PC-3 (cell line): ENCODE measurements around the gene SV2C. TPM values are rescaled to one million over a fixed set of nuclear protein-coding genes. Genes with fewer than 3 reads are reported as not detected.

Source experiments
- ATAC-seq: fragments of 200-7000 bp; cut with Tn5 transposase; 2 replicates; pipeline ENCODE4 v1.9.1; 2020; ENCODE audit warnings: mild to moderate bottlenecking, moderate library complexity
- BruUV-seq: library from RNA; stranded (reverse); fragments of 400-500 nt; replicated peaks from 2 replicates; lab custom pipeline; 2021; lab: Mats Ljungman, UMichigan
- CTCF ChIA-PET: fragments of 300-600 bp; sonication (Branson Sonifier 250); formaldehyde crosslinking; loops from one replicate; lab custom pipeline; 2022; ENCODE audit warnings: antibody characterized with exemption; lab: Charles Lee
- POLR2A ChIA-PET: fragments of 300-600 bp; sonication (Branson Sonifier 250); formaldehyde crosslinking; loops from one replicate; lab custom pipeline; 2022; ENCODE audit warnings: antibody characterized with exemption; ENCODE audit not compliant: unreplicated experiment; lab: Charles Lee
- DNase-seq: peaks from one replicate; pipeline ENCODE4 v3.0.0-alpha.2; 2015
- H2AFZ ChIP-seq: fragments of 300-600 bp; sonication (generic); 2 replicates; pipeline ENCODE4 v1.6.0; 2016; ENCODE audit warnings: antibody characterized with exemption, low read length
- H3F3A ChIP-seq: fragments of 300-600 bp; sonication (generic); one replicate; pipeline ENCODE4 v1.6.0; 2017; ENCODE audit warnings: antibody characterized with exemption, low read length, control low read depth, mild to moderate bottlenecking; ENCODE audit not compliant: unreplicated experiment
- H3K27ac ChIP-seq: fragments of 300-600 bp; sonication (generic); 2 replicates; pipeline ENCODE4 v1.5.1; 2016; ENCODE audit warnings: mild to moderate bottlenecking, low read length
- H3K27me3 ChIP-seq: fragments of 300-600 bp; sonication (generic); 2 replicates; pipeline ENCODE4 v1.6.1; 2016; ENCODE audit warnings: low read length, mixed read lengths
- H3K36me3 ChIP-seq: fragments of 300-600 bp; sonication (generic); 2 replicates; pipeline ENCODE4 v1.6.1; 2016; ENCODE audit warnings: low read depth, mixed run types, low read length, mixed read lengths
- H3K4me1 ChIP-seq: fragments of 300-600 bp; sonication (generic); 2 replicates; pipeline ENCODE4 v1.5.1; 2016; ENCODE audit warnings: low read length; ENCODE audit not compliant: insufficient read depth
- H3K4me2 ChIP-seq: fragments of 300-600 bp; sonication (generic); 2 replicates; pipeline ENCODE4 v1.6.0; 2016; ENCODE audit warnings: low read length
- H3K4me3 ChIP-seq: fragments of 300-600 bp; sonication (generic); 2 replicates; pipeline ENCODE4 v1.5.1; 2016; ENCODE audit warnings: mild to moderate bottlenecking, low read length, mixed read lengths
- H3K79me2 ChIP-seq: fragments of 300-600 bp; sonication (generic); 2 replicates; pipeline ENCODE4 v1.6.1; 2017; ENCODE audit warnings: low read length, mixed read lengths
- H3K9ac ChIP-seq: fragments of 300-600 bp; sonication (generic); 2 replicates; pipeline ENCODE4 v1.6.0; 2016; ENCODE audit warnings: mild to moderate bottlenecking, low read length
- H3K9me2 ChIP-seq: fragments of 300-600 bp; sonication (generic); replicated peaks from 2 replicates; pipeline ENCODE4 v1.6.1; 2016; ENCODE audit warnings: mixed run types, low read length, mixed read lengths
- H3K9me3 ChIP-seq: fragments of 300-600 bp; sonication (generic); 2 replicates; pipeline ENCODE4 v1.6.1; 2016; ENCODE audit warnings: low read length, mixed read lengths
- H4K20me1 ChIP-seq: fragments of 300-600 bp; sonication (generic); 2 replicates; pipeline ENCODE4 v1.6.1; 2016; ENCODE audit warnings: low read length, mixed read lengths
- CTCF ChIP-seq: fragments of 300-600 bp; sonication (generic); conservative IDR thresholded peaks from 2 replicates; pipeline ENCODE4 v1.5.1; 2017; ENCODE audit warnings: antibody characterized with exemption, low read depth, mild to moderate bottlenecking, low read length
- EZH2 ChIP-seq: fragments of 300-600 bp; sonication (generic); IDR thresholded peaks from one replicate; pipeline ENCODE4 v1.6.1; 2017; ENCODE audit warnings: antibody characterized with exemption, mild to moderate bottlenecking, low read length; ENCODE audit not compliant: unreplicated experiment
- EZH2phosphoT487 ChIP-seq: fragments of 300-600 bp; sonication (generic); IDR thresholded peaks from 2 replicates; pipeline ENCODE4 v1.6.1; 2018; ENCODE audit warnings: mild to moderate bottlenecking, antibody characterized with exemption, low read length, borderline replicate concordance
- intact Hi-C: fragments of 100-400 bp; cut with micrococcal nuclease; formaldehyde crosslinking; loops from 2 replicates; pipeline ENCODE4 v1.9.0; 2023
- total RNA-seq: library from RNA; depleted of rRNA; stranded (reverse); fragments of >200 nt; gene quantifications from 2 replicates; pipeline ENCODE4 v1.2.3, GENCODE V29; 2014

The SV2C gene
- total RNA-seq, 1 experiment from 2014 or later, result not detected

- Histone ChIP-seq H3K27me3 (peaks cover 58% of the 10 kb centered on the region), H3F3A (no peaks in the 10 kb centered on the region), H3K9ac (no peak overlapping the region), H3K36me3 (no peaks in the 10 kb centered on the region), H3K27ac (no peak overlapping the region), H3K9me2 (no peaks in the 10 kb centered on the region), H3K4me3 (no peak overlapping the region), H3K4me2 (no peak overlapping the region), H3K79me2 (no peaks in the 10 kb centered on the region), H3K9me3 (no peaks in the 10 kb centered on the region), H3K4me1 (no peaks in the 10 kb centered on the region), H4K20me1 (no peaks in the 10 kb centered on the region), H2AFZ (no peak overlapping the region)
- no TSS peak for BruUV-seq
- POLR2A ChIA-PET, result no interaction called here
- DNase-seq, result no peak
- no peak for TF ChIP-seq CTCF
- no peak for TF ChIP-seq EZH2
- TF ChIP-seq EZH2phosphoT487, result no peak
- CTCF ChIA-PET, result no interaction called here
- intact Hi-C loops, result no loop called here
- ATAC-seq, result no peak
These were observed 1.1 kb upstream of the SV2C start for GRCh38 chr5:76081811-76082771.

- no peaks in the 10 kb centered on the region for H3K4me1 ChIP-seq
- H3K9me3 ChIP-seq, result no peaks in the 10 kb centered on the region
- no peak for ATAC-seq
- H3K27me3 ChIP-seq, result peaks cover 58% of the 10 kb centered on the region
- POLR2A ChIA-PET, result no interaction called here
- no peaks in the 10 kb centered on the region for H3K36me3 ChIP-seq
- no peak for TF ChIP-seq CTCF
- H3K27ac ChIP-seq, result no peak overlapping the region
- no TSS peak for BruUV-seq
- no peaks in the 10 kb centered on the region for H3F3A ChIP-seq
- H4K20me1 ChIP-seq, result no peaks in the 10 kb centered on the region
- H2AFZ ChIP-seq, result no peak overlapping the region
- H3K9ac ChIP-seq, result no peak overlapping the region
- DNase-seq, result no peak
- CTCF ChIA-PET, result no interaction called here
- no peaks in the 10 kb centered on the region for H3K79me2 ChIP-seq
- peak overlapping the region; percentile 48 for H3K4me2 ChIP-seq
- 0 out of 2 replicates have a peak overlapping the region, but pooled peaks have one; percentile 27 for H3K4me3 ChIP-seq
- no peaks in the 10 kb centered on the region for H3K9me2 ChIP-seq
- intact Hi-C loops, result no loop called here
These were observed 642 bp downstream of the SV2C start for GRCh38 chr5:76083555-76084495.
